Pons (tissue), 1 donor: ENCODE measurements around the gene DNAH8.

ENCODE experiments used
- DNase-seq: peaks from one replicate; pipeline ENCODE4 v3.0.0-alpha.2; 2016; ENCODE audit warnings: low spot score

The DNAH8 gene

GRCh38 chr6:39051399-39052122 lies 336.4 kb downstream of the DNAH8 start:
- no peak for DNase-seq

GRCh38 chr6:39053016-39053624 lies 338.0 kb downstream of the DNAH8 start:
- DNase-seq, result no peak

GRCh38 chr6:39053854-39054576 lies 338.9 kb downstream of the DNAH8 start:
- DNase-seq, result no peak

- no peak for DNase-seq
Observed at GRCh38 chr6:39054577-39055142, 339.5 kb downstream of the DNAH8 start.

GRCh38 chr6:39055661-39056060 lies 340.6 kb downstream of the DNAH8 start:
- DNase-seq, result no peak

GRCh38 chr6:39056191-39056590 lies 341.1 kb downstream of the DNAH8 start:
- DNase-seq, result no peak

GRCh38 chr6:39056681-39057080 lies 341.6 kb downstream of the DNAH8 start:
- no peak for DNase-seq

GRCh38 chr6:39057251-39058155 lies 342.4 kb downstream of the DNAH8 start:
- no peak for DNase-seq

- no peak for DNase-seq
Observed at GRCh38 chr6:39058471-39059147, 343.5 kb downstream of the DNAH8 start.

GRCh38 chr6:39059496-39060310 lies 344.6 kb downstream of the DNAH8 start:
- no peak for DNase-seq

- DNase-seq, result no peak
Observed at GRCh38 chr6:39060467-39061160, 345.5 kb downstream of the DNAH8 start.

- DNase-seq, result no peak
Observed at GRCh38 chr6:39061182-39061581, 346.1 kb downstream of the DNAH8 start.

GRCh38 chr6:39061588-39061987 lies 346.5 kb downstream of the DNAH8 start:
- DNase-seq, result no peak

GRCh38 chr6:39062014-39062740 lies 347.1 kb downstream of the DNAH8 start:
- no peak for DNase-seq

GRCh38 chr6:39063526-39063925 lies 348.4 kb downstream of the DNAH8 start:
- no peak for DNase-seq

GRCh38 chr6:39065561-39065960 lies 350.4 kb downstream of the DNAH8 start:
- DNase-seq, result no peak

- no peak for DNase-seq
Observed at GRCh38 chr6:39068391-39068790, 353.3 kb downstream of the DNAH8 start.

GRCh38 chr6:39072830-39073229 lies 357.7 kb downstream of the DNAH8 start:
- no peak for DNase-seq
